Thyroid gland (tissue), 4 donors: ENCODE measurements around the gene KIT. TPM values are rescaled to one million over a fixed set of nuclear protein-coding genes. Genes with fewer than 3 reads are reported as not detected.

Experiments used
- DNase-seq, 2 donors: peaks; one replicate each; pipeline ENCODE4 v3.0.0-alpha.2; 2019
- H3K27ac ChIP-seq, 3 donors: fragments of 200-600 bp; sonication (generic); 1 replicate in 2 of 3; 2 replicates in 1 of 3; pipeline ENCODE4 v1.5.1; 2016 to 2019; ENCODE audit warnings: mild to moderate bottlenecking in 1 of 3, moderate library complexity in 1 of 3
- H3K27me3 ChIP-seq: fragments of 200-600 bp; sonication (generic); one replicate; pipeline ENCODE4 v1.5.1; 2019
- H3K36me3 ChIP-seq, 2 donors: fragments of 200-600 bp; sonication (generic); one replicate each; pipeline ENCODE4 v1.5.1; 2016 to 2019
- H3K4me1 ChIP-seq, 2 donors: fragments of 200-600 bp; sonication (generic); one replicate each; pipeline ENCODE4 v1.5.1; 2017 to 2019
- H3K4me3 ChIP-seq, 3 donors: fragments of 200-600 bp; sonication (generic); replicated peaks in 1 of 3; 1 replicate in 2 of 3; 2 replicates in 1 of 3; pipeline ENCODE4 v1.5.1; 2016; ENCODE audit warnings: mild to moderate bottlenecking in 1 of 3
- H3K9me3 ChIP-seq: fragments of 200-600 bp; sonication (generic); one replicate; pipeline ENCODE4 v1.5.1; 2017
- CTCF ChIP-seq, 6 experiments: fragments of 200-600 bp in 3 of 6; fragments of 450-650 bp in 3 of 6; sonication (generic) in 3 of 6; IDR thresholded peaks; one replicate each; pipeline ENCODE4 v1.5.1; 2016 to 2019; ENCODE audit warnings: antibody characterized with exemption in 6 of 6, mild to moderate bottlenecking in 2 of 6, inconsistent platforms in 1 of 6, moderate library complexity in 1 of 6
- POLR2A ChIP-seq, 2 donors: fragments of 450-650 bp; IDR thresholded peaks; one replicate each; pipeline ENCODE4 v1.6.1; 2017; ENCODE audit warnings: antibody characterized with exemption in 2 of 2, mild to moderate bottlenecking in 2 of 2, moderate library complexity in 1 of 2
- WGBS, 2 donors: methylation state at CpG; one replicate each; pipeline ENCODE4 v1.1.5; 2017; 5-methylcytosine and 5-hydroxymethylcytosine counted together
- intact Hi-C: fragments of 100-400 bp; cut with DNase I; formaldehyde crosslinking; loops from one replicate; pipeline ENCODE4 v1.15.1; 2023
- total RNA-seq, 4 donors: library from RNA; depleted of rRNA; stranded (reverse); fragments of >200 nt; gene quantifications; one replicate each; pipeline ENCODE4 v1.2.3, GENCODE V29; 2016

The KIT gene
- total RNA-seq, 4 donors from 2014 or later = 44.1 to 67.4 (median 60.9) TPM

- Histone ChIP-seq H3K27ac (peak overlapping the region; percentile 58 to 85 (median 71)), H3K4me1 (peaks cover 0 to 42% of the 10 kb centered on the region in 2 donors), H3K4me3 (peak overlapping the region in 2 of 3 donors; percentile 62 to 90), H3K36me3 (no peaks in the 10 kb centered on the region), H3K9me3 (no peaks in the 10 kb centered on the region), H3K27me3 (no peaks in the 10 kb centered on the region)
- intact Hi-C loops = no loop called here
- peak; percentile 72 to 76 for DNase-seq
- WGBS, 2 donors = 31 to 33% methylated on average over 9 of the region's 9 CpGs
- TF ChIP-seq POLR2A (IDR thresholded peaks at IDR 0.05) (no peak), CTCF (IDR thresholded peaks at IDR 0.05) (no peak)
Measured at GRCh38 chr4:54659749-54660535, 2.2 kb downstream of the KIT start.

GRCh38 chr4:54660591-54660990 lies 2.8 kb downstream of the KIT start:
- intact Hi-C loops = no loop called here
- WGBS, 2 donors = 97 to 99% methylated on average over 2 of the region's 2 CpGs
- Histone ChIP-seq H3K27me3 (no peaks in the 10 kb centered on the region), H3K27ac (peak overlapping the region in 1 of 3 donors; percentile 85), H3K4me3 (no peak overlapping the region), H3K4me1 (peaks cover 0 to 42% of the 10 kb centered on the region in 2 donors), H3K36me3 (no peaks in the 10 kb centered on the region), H3K9me3 (no peaks in the 10 kb centered on the region)
- no peak for DNase-seq
- TF ChIP-seq CTCF (IDR thresholded peaks at IDR 0.05) (no peak), POLR2A (IDR thresholded peaks at IDR 0.05) (no peak)

- Histone ChIP-seq H3K9me3 (no peaks in the 10 kb centered on the region), H3K27ac (no peak overlapping the region), H3K4me3 (no peak overlapping the region), H3K4me1 (peaks cover 0 to 42% of the 10 kb centered on the region in 2 donors), H3K27me3 (no peaks in the 10 kb centered on the region), H3K36me3 (no peaks in the 10 kb centered on the region)
- intact Hi-C loops = no loop called here
- DNase-seq = no peak
- TF ChIP-seq POLR2A (IDR thresholded peaks at IDR 0.05) (no peak), CTCF (IDR thresholded peaks at IDR 0.05) (no peak)
- 66 to 72% methylated on average over 5 of the region's 5 CpGs for WGBS, 2 donors
Measured at GRCh38 chr4:54661169-54661568, 3.4 kb downstream of the KIT start.

GRCh38 chr4:54661686-54662085 lies 3.9 kb downstream of the KIT start:
- peaks cover 0 to 42% of the 10 kb centered on the region in 2 donors for H3K4me1 ChIP-seq
- no peaks in the 10 kb centered on the region for H3K36me3 ChIP-seq
- 57 to 75% methylated on average over 4 of the region's 4 CpGs for WGBS, 2 donors
- no peak overlapping the region for H3K4me3 ChIP-seq
- no peak overlapping the region for H3K27ac ChIP-seq
- no peak for DNase-seq
- no peaks in the 10 kb centered on the region for H3K9me3 ChIP-seq
- no peak for TF ChIP-seq POLR2A (IDR thresholded peaks at IDR 0.05)
- TF ChIP-seq CTCF (IDR thresholded peaks at IDR 0.05) = no peak
- H3K27me3 ChIP-seq = no peaks in the 10 kb centered on the region
- intact Hi-C loops = no loop called here

- Histone ChIP-seq H3K36me3 (no peaks in the 10 kb centered on the region), H3K27me3 (no peaks in the 10 kb centered on the region), H3K9me3 (no peaks in the 10 kb centered on the region), H3K4me3 (no peak overlapping the region), H3K27ac (no peak overlapping the region), H3K4me1 (peaks cover 0 to 42% of the 10 kb centered on the region in 2 donors)
- WGBS, 2 donors = 89 to 98% methylated on average over 3 of the region's 3 CpGs
- intact Hi-C loops = no loop called here
- no peak for DNase-seq
- TF ChIP-seq POLR2A (IDR thresholded peaks at IDR 0.05) (no peak), CTCF (IDR thresholded peaks at IDR 0.05) (no peak)
Measured at GRCh38 chr4:54662123-54662522, 4.4 kb downstream of the KIT start.
